Measurements from ENCODE around the gene SCN4B.

Gene SCN4B

DNA sequence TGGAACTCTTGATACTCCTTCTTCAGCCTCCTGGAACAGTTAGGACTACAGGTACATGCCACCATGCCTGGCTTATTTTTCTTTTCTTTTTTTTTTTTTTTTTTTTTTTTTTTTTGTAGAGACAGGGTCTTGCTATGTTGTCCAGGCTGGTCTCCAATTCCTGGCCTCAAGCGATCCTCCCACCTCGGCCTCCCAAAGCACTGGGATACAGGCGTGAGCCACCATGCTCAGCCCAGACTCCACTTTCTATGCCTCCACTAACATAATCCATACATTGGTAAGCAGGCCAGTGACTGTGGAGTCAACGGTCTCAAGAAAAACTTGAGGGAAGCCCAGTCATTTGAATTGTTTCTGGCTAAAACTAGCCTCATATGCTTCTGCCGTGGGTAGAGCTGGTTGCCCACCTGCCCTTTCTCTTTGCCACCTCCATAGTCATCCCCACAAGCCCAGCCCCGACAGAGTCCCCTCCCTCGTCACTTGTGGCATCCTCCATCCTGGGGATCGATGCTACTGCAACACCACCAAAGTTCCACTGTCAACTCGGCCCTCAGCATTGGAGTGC lies 21.5 kb upstream of the SCN4B start:
- DNase-seq = no peak

DNA sequence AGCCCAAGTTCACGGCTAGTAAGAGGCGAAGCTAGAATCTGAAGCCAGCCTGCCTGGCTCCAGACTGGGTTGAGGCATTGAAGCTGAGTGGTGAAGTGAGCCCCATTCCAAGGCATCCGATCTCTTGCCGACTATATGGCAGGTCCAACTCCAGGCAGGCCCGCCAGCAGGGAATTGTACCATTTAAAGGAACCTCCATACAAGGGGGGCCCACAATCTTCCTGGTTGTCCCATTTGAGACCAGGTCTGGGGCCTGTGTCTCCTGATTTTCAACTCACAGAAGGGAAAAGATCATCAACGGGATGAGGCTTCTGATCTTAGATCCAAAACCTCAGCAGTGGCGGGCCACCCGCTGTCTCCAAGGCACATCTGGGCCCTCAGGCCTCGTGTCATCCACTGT lies 19.7 kb upstream of the SCN4B start:
- no peak for DNase-seq

DNA sequence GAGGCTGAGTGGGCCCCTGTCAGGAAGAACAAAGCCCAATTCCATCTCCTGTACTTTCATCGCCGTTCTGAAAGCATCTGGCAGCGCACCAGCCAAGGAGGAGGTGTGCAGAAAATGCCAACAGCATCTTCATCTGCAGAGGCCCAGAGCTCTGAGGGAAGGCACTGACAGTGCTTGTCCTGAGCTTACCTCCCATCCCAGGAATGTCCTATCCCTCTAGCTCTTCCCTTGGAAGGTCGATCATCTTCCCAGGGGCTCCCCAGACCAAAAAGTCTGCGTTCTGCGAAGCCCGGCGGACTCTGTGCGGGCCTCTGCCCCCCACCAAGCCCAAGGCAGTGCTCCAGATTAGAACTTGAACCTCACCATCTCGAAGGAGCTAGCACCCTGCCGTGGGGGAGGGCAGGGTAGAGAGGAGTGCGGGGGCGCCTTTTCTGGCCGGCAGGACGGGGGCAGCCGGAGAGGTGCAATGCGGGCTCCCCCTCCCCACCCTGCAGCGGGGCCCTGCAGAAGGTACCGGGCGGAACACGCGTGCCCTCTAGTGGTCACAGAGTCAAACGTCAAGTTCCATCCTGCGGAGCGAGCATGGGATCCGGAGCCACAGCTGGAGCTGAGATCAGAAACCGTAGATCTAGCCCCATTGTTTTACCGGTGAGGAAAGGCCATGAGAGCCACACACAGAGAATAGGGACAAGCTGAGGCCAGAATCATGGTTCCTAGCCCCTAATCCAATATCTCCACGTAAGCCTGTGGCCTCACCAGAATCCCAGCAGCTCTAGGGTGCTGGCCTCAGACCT lies 18.8 kb upstream of the SCN4B start:
- DNase-seq = peak; percentile 31 to 78

DNA sequence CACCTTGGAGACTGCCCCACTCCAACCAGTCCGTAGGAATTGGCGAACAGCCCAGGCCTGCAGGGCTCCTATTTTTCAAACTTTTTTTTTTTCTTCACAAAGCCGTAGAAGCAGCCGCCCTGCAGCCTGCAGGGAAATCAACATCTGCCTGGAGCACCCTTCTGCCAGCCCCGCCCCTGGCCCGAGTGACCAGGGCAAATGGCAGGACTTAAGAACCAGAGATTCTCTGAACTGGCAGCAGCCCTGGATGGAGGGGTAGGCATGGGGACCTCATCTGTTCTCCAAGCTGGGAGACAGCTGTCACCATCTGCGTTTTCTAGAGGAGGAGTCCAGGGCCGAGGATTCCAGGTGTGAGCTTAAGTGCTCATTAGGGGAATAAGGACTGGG lies 18.3 kb upstream of the SCN4B start:
- no peak for DNase-seq

DNA sequence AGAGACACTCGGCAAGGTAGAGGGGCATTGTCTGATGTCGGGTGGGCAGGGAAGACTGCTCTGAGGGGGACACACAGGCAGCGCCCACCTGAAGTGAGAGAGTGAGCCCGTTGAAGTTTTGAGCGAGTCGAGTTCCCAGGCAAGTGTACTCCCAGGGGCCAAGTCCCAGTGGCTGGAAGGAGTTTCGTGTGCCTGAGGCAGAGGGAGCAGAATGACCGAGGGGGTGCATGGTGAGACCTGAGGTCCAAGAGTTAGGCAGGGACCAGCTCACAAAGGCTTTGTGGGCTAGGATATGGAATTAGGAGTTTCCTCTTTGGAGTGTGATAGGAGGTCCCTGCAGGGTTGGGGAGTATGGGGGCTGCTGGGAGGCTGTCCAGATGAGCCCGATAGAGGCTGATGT lies 17.6 kb upstream of the SCN4B start:
- DNase-seq = no peak

DNA sequence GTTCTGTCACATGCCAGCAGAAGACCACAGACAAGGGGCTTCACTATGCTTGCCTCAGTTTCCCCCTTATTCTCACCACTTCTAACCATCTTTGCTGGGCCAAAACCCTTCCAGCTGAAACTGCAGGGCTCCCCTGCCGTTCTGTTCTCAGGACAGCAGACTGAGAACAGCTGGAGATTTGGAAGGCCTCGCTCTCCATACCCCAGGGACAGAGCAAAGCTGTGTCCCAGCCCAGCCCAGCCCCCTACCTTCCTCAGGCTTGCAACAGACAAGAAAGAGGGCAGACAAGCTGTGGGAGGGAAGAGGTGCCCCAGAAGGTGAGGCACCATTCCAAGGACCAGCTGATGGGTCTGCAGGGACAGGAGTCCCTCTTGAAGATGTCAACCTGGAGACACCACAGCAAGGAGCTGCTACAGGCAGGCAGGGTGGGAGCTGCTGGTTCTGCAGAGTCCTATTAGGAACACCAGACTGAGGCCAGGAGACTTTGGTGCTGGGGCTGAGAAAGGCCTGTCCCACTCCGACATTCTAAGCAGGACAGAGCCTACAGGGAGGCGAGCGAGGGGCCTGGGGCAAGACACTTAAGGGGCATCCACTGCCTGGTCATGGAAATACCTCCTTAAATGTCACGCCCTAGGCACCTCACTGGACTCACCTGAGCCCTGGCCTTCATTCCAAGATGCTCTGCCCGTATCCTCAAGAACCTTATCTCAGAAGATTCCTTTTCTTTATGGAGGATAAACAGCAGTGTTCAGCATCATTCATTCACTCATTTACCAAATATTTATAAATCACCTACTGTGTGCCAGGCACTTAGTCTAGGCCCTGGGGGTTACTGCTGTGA lies 16.9 kb upstream of the SCN4B start:
- DNase-seq = no peak

DNA sequence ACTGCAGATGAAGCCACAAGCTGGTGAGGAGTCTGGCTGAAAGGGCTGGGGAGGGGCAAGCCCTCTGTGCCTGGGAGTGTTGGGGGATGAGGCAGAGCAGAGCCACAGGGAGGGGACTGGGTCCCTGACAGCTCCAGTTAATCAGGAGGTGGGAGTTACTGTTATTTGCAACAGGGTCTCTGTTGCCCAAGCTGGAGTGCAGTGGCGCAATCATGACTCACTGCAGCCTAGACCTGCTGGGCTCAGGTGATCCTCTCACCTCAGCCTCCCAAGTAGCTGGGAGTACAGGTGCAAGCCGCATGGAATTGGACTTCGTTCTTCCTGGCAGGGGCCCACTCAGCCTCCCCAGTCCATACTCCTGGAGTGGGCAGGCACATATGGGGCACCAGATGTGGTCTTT lies 16.1 kb upstream of the SCN4B start:
- DNase-seq = no peak

DNA sequence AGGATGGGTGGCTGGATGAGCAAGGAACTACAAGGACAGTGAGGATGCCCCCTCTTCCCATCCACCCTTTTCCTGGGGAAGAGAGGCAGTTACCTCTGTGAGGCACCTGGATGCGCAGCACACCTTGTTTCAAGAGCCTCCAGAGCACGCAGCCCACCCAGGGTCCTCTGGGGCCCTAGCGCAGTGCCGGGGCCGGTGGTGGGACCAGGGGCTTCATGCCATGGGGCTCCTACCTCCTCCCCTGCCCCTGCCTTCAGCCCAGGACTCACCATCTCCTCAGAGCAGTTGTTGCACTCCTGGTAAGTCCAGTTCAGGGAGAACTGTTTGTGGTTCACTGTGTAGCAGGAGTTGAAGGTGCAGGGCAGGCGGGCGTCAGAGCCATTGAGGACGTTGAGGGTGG lies 15.7 kb upstream of the SCN4B start:
- no peak for DNase-seq

DNA sequence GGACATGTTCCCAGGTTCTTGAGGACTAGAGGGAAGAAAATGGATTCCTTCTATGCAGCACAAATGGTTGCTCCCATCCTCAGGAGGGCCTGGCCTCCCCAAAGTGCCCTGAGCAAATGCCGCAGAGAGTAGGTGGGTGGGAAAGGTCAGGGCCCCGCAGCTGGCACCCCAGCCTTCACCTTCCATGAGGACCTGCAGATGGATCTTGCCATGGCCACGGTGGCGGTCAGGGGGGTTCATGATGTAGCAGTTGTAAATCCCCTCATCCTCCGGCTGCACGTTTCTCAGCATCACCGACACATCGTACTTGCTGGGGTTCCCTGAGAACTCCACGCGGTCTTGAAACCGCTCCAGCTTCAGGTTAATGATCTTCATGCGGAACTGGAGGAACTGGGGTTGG lies 15.3 kb upstream of the SCN4B start:
- DNase-seq = no peak

DNA sequence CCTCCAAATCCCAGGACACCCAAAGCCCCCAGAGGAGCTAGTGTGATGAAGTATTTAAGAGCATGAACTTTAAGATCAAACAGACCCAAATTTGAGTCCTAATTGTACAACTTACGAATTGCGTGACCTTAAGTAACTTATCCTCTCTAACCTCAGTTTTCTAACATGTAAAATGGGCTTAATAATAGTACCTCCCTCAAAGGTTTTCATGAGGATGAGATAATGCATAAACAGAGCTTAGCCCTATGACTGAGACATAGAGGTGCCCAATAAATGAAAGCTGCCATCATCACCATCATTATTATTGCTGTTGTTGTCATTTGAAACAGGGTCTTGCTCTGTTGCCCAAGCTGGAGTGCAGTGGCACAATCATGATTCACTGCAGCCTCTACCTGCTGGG lies 14.6 kb upstream of the SCN4B start:
- no peak for DNase-seq

DNA sequence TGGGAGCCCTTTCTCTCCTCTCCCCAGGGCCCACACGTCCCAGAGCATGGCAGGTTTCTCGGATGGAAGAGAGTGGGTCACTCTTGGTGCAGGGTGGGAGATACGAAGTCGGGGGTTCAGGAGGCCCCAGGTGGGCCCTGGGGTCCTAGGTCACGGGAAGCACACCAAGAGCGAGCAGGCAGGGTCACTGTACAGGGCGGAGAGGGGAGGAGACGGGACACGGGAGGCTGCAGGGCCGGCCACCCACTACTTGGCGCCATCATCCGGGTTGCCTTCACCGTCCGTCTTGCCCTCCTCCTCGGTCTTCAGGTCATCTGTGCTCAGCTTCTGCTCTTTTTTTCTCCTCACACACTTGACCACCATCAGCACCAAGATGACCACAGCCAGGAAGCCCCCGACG lies 14.0 kb upstream of the SCN4B start:
- DNase-seq = no peak

DNA sequence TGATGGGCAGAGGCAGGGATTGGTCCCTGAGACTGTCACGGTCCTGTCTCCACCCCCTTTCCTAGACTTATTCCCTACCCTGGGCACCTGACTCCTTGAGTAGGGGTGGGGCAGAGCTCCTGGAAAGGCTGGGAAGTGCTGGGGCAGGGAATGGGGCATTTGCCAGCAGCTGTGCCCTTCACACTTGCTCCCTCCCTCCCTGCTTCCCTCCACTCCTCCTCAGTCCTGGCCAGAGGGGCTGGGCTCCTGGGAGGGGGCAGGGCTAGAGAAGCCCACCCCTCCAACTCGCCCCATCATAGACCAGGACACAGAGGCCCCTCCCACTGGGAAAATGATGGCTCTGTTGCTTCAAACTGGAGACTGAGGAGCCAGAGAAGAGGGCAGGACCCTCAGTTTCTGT lies 12.3 kb upstream of the SCN4B start:
- DNase-seq = no peak

DNA sequence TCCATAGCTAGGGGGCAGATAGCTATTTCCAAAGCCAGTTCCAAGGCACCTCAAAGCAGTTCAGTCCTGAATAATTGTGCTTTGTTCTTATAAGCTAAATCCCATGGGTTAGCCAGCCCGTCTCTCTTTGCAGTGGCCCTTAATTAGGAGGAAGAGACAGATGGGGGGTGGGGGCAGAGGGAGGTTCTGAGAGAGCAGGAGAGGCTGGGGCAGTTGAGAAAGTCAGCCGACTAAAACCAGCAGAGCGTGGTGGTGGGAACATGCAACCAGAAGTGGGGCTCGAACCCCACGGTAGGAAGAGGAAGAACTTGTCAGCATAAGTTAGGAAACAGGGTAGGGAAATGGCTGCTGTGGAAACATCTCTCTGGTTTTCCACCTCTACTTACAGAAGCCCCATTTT lies 10.9 kb upstream of the SCN4B start:
- DNase-seq = no peak

DNA sequence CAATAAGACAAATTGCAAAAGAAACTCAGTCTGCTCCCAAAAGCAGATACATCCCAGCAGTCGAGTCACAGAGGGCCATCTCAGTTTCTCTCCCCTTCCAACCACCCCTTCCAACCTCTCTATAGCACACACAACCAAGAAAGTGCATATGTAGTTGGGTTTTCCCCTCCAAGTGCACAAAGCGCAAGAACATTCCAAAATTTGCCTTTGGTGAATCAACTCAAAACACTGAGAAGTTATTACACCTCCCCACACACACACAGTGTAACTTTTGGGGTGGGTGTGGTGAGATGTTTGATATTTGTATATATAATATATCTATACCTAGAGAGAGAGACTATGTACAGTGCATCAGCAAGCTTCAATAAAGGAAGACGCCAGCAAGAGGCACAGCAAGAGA lies 10.2 kb upstream of the SCN4B start:
- DNase-seq = no peak

DNA sequence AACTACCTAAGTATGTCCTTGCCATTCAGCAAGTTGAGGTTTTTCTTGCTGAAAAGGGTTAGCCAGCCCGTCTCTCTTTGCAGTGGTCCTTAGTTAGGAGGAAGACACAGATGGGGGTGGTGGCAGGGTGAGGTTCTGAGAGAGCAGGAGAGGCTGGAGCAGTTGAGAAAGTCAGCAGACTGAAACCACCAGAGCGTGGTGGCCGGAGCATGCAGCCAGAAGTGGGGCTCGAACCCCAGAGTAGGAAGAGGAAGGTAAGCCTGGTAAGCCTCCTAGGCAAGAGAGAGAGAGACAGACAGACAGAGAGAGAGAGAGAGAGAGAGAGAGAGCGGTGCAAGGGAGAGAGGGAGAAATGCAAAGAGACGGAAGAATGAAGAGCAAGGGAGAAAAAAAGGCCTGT lies 9.2 kb upstream of the SCN4B start:
- DNase-seq = no peak

DNA sequence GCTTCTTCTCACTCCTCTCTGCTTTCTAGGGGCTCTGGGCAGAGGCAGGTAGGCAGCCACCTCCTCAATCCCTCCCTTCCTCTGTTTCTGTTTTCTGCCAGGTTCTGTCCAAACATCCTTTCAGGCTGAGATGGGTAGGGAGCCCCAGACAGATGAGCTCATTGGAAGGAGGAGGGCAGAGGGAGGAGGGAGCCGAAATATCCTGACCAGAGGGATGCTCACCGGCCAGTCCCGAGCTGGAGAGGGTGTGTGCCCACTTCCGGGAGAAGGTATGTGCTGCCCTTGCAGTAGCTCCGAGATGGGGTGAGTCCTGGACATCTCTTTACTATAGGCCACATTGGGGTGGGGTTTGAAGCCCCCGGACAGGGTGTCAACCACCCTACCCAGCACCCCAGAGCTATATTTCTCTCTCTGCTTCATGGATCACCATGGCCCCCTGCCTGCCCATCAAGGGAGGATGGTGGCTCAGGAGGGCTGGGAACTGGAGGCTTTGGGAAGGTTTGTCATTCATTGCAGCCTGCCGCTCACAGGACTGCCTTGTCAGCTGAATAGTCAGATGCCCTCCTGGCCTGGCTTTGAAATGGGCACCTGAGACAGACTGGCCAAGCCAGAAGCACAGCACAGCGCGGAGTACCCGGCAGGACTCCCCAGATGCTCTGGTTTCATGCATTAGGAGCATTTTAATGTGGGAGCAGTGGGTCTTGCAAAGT lies 4.7 kb upstream of the SCN4B start:
- DNase-seq = no peak

DNA sequence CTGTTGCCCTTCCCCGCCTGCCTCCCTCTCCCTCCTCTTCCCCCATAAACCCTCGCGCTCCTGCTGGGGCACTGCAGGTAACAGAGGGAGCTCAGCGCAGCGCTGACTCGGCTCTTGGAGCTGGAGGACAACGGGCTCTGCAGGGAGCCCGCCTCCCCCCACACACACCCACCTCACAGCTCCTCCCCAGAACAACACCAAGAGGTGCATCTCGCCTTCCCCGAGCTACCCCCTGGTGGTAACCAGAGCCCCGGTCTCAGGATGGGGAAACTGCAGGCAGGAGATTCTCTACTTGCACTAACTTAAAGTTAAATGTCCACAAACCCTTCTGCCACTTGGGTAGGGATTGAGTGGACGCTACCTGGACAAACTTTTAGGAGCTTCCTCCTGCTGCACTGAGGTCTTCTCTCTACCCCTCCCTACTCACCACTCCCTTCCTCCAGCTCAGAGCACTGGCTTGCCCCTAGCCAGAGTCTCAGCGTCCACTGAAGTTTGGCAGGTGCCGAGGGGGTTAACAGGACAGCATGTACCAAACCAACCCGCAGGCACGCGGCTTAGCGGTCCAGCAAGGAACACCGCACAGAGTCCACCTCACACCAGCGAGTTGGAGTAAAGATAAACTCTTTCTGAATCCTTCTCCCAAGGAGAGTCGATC lies 4.0 kb upstream of the SCN4B start:
- no peak for DNase-seq

DNA sequence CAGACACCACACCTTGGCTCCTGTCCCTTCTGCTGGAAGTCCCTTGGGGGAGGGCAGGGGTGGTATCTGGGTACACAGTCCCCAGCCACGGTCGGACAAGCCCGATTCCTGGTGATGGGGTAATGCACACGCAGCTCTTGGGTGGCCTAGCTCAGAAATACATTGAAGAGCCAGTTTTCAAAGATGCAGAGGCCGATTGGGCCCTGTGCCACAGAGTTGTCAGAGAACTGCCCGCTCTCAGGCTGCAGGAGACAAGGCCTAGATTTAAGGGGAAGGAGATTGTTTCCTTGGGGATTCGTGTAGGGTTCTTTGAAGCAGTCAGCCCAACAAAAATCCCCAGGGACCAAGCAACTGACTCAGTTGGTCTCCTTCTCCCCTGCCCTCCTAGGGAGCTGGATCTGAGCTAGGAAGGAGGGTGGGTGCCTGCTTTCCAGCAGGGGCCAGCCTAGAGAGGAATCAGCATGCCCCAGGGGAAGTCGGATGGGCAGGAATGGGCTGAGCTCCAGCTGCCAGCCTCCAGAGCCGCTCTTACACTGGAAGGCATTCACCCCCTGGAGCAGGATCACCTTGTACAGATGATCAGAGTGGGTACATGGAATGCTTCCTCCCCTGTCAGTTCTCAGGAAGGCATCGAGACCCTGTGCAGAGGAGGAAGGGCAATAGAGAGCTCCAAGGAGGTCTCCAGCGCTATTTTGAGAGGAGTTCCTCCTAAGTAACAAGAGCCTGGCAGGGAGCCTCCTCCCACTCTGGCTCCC lies 3.3 kb upstream of the SCN4B start:
- DNase-seq = no peak

DNA sequence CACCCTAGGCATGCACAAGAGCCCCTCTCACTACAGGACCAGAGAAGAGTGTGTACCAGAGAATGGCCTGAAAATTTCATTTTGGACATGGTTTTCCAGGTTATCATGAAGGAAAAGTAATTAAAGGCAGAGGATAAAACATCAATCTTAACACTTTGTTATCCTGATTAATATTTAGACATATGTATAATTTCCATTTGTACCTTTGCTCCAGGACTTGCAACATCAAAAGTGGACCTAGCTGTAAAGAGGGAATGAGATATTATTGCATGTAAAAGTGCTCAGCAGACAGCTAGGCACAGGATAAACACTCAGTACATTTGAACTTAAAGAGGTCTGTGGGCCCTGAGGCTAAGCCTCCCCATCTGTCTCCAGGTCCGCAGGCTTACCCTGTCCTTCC lies 2.0 kb upstream of the SCN4B start:
- DNase-seq = no peak

DNA sequence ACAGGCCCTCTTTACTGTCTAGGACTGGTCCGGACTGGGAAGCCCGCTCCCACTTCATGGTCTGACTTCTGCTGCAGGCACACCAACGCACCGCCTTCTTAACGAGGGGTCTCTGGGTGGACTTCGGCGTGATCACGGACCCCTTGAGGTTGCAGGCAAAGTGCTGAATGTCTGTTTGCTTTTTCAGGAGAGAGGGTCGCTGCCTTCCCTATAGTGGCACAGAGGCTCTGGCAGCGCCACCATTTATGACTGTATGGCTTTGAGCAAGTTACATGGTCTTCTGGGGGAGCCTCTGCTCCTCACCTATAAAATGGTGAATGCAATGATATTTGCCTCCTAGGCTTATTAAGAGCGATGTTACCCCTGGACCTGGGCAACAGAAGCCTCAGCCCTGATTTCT lies 1.4 kb upstream of the SCN4B start:
- DNase-seq = no peak

DNA sequence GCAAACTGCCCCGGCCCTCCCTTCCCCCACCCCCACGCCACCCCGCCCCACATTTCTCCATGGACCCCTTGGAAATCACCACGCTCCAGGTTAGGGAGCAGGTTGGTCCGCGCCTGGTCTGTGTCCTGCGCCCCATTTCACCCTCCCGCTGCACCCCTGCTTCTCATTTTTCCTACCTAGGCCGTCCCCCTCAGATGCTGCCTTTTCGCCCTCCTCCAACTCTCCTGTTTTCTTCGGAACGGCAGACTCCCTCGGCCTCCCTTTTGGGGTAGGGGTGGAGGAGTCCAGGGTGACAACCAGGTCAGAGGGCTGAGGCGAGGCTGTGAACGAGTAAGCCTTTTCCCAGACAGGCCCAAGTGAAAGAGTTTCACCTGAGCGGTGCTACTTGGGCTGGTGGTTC lies 893 bp upstream of the SCN4B start:
- DNase-seq = no peak

DNA sequence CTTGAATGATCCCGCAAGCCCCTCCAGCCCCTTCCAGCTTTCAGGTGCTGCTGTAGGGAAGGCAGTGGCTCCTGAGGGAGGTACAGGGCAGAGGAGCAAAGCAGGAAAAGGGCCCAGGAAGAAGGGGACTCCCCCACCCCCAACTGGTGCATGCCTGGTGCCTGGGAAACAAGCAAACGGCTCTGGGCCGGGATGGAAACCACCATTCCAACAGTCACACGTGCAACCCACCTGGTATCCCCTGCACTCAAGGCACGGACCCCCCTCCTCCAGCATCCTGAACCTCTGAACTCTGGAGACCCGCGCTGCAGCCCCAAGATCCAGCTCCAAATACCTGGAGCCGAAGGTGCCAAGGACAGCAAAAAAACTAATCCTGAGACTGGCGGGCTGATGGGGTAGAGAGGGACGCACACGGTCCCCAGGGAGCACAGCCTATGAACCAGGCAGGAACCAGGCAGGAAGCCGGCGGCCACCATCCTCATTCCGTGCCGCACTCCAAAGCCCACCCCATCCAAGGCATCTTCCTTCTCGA lies 537 bp downstream of the SCN4B start:
- no peak for DNase-seq
